T1000 (cell line): ENCODE results near the gene CRISP3.
"Not testable (repeated sequence)": the region's sequence is repeated elsewhere in the genome, so short reads cannot be mapped to it uniquely, and the experiment has no call there.

ENCODE experiments used
- DNase-seq: peaks from one replicate; lab custom pipeline; 2025; ENCODE audit warnings: mixed read lengths; lab: John Stamatoyannopoulos, UW

The CRISP3 gene, protein sequence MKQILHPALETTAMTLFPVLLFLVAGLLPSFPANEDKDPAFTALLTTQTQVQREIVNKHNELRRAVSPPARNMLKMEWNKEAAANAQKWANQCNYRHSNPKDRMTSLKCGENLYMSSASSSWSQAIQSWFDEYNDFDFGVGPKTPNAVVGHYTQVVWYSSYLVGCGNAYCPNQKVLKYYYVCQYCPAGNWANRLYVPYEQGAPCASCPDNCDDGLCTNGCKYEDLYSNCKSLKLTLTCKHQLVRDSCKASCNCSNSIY

DNA sequence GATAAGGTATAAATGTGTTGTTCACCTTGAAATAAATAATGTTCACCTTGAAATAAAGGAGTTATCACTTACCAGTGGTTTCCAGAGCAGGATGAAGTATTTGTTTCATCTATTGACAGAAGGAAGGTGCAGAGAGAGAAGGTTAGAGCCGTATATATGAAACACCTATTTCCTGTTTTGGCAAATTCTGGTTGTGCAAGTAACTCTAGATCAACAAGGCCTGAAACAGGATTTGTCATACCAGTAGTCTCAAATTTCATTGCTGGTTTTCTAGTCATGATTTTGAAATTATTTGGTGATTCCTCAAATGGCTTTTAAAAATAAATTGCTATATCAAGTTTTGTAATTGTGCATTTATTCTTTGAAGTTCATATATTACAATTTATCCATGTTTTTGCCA, at the start of gene CRISP3:
CRISP3 (minus strand) TSS at position 130 of the 400 bp plus-strand sequence; CDS start at position 109, 21 bp downstream.
- no peak for DNase-seq

DNA sequence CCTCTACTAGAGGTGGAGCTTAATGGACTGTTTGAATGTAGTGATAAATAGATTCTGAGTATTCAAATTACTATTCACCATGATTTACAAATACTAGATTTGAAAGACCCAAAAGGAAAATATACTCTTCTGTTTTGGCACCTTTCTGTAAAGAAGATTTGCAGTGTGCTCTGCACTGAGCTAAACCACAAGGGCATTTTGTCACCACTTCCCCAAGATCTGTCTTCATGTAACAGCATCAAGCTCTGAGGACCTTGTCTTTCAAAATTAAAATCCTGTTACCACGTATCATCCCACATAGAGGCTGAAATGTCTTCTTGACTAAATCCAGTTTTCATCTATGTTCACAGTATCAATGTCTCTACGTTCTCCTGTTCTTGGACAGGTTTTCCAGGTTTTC, 46.2 kb upstream of the CRISP3 start:
- DNase-seq = no peak

DNA sequence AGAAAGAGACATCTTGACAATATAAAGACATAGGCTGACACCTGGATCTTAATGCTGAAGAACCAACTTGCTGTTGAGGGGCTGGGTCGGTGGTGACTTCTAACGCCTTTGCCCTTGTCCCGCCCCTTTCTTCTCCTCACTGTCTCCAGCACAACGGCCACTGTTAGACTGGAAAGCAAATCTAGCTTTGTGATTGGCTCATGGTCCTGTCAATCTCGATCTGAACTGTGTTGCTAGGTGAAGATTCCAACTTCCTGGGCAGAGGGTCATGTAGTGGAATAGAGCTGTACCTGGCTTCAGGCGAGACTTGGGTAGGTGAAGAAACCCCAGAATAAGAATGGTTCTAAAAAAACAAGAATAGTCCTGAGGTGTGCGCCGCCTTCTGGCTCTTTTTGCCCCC, 43.0 kb upstream of the CRISP3 start, which contains the start of gene PGK2:
PGK2 (minus strand) TSS at position 110 of the 400 bp plus-strand sequence; CDS start at position 12, 98 bp downstream.
- DNase-seq = no peak

DNA sequence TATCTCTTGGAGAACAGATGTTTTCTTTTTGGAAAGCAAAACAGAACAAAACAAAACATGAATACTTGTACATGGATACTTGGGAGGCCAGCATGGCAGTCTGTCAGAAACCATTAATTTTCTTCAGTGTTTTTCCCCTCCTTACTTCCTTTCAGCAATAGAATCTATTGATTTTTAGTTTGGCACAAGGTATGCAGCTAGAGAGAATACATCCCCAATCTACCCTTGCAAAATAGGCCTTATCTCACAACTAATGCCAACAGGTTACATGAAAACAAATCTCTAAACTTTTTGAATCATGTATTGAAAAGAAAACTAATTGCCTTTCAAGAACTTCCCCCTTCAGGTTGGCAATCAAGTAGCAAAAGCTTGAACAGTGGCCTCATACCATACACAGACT, 40.1 kb upstream of the CRISP3 start:
- DNase-seq = no peak

DNA sequence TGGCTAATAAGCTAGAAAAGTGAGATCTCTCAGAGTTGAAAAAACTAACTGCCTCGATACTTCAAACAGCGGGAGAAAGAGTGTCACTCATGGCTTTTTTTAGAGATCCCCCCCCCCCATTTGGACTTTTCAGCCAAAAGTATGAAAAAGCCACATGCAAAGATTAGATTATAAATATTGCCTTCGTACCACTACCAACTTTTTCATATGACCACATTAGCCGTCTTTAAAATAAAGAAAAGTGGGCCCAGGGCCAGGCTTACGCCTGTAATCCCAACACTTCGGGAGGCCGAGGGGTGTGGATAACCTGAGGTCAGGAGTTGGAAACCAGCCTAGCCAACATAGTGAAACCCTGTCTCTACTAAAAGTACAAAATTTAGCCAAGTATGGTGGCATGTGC, 38.5 kb upstream of the CRISP3 start:
- DNase-seq = no peak

DNA sequence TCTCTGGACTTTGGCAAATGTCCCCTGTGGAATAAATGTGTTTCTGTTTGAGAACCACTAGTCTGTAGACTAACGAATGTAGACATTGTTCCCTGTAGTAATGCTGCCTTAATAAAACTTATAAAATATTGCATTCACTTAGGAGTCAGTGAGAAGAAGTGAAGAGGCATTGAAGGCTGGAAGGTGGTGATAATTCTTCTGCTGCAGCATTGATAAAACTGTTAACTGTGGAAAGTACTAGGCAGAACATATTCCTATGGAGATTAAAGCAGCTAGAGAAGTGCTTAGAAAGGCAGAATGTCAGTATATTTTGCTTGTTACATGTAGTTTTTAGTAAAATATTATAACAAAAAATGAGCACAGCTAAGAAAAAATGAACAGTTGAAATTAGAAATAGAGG, 38.1 kb upstream of the CRISP3 start:
- no peak for DNase-seq

DNA sequence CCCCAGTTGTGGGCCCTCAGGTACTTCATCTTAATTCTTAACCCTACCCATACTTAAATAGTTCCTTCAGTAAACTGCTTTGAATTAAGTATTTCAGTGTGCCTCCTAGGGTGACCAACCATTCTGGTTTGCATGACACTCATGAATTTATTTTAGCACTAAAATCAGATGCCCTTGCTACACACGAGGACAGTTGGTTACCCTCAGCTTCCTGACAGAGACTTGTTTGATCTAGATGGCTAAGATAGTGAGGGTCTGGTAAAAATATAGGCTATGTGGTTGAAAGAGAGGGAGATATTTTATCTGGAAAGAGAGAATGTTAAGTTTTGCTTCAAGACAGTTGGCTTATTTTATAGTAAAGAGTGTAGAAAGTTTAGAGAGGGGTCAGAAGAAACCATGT, 32.3 kb upstream of the CRISP3 start:
- DNase-seq = no peak

DNA sequence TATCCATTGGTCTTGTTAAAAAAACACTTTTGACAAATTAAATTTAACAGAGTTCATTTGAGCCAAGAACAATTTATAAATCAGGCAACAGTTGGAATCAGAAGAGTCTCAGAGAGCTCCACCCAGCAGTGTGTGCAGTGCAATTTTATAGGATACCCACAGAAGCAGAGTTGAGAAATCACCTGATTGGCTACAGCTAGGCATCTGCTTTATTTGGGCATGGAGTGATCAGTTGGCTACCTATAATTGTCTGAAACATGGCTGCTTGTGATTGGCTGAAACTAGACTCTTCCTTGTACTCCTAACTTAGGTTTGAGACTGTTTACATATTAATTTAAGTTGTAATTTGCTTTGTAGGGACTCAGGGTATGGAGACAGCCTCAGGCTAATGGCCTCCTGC, 30.9 kb upstream of the CRISP3 start:
- DNase-seq = no peak

DNA sequence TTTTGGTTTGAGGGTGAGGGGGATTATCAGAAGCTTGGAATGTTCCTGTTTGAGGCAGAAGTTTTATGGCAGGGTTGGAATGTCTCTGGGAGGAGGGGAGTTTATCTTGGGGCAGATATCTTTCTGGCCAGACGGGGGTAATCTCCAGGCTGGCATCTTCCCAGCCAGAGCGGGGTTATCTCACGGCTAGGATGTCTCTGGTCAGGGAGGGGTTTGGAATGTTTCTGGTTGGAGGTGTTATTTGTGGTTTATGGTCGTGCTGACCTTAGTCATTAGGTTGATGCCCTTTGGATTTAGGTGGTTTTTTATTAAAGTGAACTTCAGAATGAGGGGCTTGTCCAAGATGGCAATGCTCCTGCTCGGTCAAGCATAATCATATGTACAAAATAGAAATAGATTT, 28.1 kb upstream of the CRISP3 start:
- DNase-seq = no peak

DNA sequence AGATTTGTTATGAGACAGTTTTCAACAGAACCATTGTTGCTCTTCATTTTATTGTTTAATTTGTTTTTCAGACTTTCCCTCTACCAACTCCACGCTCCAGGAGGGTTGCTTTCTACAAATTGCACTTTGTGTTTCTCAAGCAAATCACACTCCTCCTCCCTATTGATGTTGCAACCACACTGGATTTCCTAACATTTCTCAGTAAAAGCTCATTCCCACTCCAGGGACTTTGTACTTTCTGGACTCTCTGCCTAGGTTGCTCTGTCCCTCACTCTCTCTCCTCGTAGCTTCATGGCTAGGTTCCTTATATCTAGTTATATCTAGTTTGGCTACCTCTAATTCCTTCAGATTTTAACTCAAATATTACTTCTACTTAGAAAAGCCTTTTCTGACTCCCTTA, 22.6 kb upstream of the CRISP3 start:
- DNase-seq = no peak

DNA sequence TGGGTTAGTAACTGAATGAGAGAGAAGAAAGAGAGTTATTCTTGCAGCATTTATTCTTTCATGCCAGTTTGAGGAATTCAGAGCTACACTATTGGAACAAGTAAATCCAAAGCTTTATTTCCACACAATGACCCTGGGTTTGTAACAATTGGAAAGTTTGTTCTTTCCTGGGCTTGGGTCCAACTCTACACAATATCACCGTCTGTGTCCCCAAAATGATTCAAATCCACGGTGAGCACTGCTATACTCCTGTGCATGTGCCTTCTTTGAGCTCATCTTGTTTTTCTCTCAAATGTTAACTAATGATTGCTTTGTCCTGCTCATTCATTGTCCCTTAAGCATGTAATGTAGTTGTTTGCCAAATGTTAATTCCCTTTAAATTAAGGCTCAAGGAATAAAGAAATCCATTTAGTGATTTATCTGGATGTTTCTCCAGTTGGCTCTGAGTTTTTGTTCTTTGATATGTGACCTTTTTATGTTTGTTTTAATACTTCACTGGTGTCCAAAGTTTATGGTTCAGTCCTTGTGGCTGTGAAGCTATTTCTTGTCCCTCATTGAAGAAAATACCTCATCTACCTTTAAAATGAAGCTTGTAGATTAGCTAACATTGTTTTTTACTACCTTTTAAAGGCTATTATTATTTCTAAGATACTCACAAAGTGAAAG, 20.5 kb upstream of the CRISP3 start:
- no peak for DNase-seq

DNA sequence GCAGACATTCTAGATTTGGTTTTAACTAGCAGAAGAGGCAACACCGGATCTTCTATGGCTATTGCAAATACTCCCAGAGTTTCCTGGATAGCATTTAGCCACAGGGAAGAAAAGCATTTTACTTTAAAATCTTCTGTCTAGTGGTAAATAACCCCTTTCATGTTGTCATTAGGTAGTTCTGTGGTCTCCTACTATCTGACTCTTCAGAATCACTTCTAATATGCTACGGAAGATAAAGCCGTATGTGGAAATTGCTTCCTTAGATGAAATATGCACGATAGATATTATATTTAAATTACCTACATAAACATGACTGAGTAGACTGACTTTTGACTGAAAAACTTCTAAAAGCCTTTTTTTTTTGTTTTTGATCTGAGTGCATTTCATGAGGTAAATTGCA, 759 bp downstream of the CRISP3 start:
- DNase-seq = no peak

DNA sequence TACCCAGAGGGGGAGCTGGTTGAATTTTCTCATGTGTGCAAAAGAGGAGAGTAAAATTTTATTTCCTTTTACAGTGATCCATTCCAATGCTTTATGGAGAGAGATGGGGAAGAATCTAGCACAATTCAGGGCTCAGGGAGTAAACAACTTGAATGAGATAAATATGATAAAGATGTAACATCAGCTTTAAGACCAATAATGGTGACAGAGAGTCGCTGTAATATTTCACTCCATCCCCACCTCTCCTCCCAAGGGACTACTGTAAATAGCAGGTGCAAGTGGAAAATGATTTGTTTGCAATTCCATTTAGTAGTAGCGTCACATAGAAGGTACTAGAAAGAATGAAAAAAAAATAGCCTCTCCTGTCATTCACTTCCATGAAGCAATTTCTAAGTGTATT, 4.8 kb downstream of the CRISP3 start:
- no peak for DNase-seq

DNA sequence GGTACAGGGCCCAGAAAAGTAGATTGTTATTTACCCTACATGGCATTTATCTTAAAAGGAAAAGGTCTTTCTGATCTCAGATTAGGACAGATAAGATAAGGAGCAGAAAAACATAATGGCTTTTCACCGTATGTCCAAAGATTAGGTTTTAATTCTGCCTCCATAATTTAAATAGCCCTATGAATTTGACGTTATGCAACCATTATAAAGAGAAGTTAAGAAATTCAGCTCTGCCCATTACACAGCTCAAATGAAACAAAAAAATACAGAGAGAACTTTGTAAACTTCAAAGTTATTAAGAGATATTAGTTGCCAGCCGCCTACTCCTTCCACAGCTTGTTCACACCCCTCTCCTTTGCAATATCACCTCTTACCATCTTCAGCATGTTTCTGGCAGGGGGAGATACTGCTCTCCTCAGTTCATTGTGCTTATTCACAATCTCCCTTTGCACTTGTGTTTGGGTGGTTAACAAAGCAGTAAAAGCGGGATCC, 8.1 kb downstream of the CRISP3 start:
- no peak for DNase-seq

DNA sequence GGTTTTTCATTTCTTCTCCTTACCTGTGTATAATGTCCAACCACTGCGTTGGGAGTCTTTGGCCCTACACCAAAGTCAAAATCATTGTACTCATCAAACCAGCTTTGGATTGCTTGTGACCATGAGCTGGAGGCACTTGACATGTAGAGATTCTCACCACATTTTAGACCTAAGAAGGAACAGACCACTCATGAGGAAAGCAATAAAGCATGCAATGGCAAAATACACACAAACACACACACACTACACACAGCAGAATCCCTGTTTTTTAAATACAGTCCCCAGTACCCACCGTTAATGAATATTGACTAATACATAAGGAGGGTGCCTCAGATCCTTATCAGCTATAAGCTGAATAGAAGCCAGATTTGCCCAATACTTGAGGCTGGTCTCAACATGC, 10.5 kb downstream of the CRISP3 start:
- no peak for DNase-seq

DNA sequence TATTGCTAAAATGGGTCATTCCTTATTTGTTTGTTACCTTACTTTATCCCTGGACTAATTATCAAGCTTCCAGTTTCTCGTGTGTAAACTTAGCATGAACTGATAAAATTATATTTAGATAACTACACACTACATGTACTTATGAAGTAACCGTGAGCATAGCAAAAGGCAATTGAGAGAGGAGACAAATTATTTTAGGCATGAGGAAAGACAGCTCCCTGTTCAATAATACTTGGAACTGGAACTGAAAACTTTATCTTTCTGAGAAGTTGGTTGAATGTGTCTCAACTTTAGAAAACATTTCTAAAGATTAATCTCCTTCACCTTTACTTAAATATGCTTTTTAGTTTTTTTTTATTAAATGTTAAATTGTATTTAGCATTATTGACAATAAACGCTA, 11.4 kb downstream of the CRISP3 start:
- DNase-seq = no peak

DNA sequence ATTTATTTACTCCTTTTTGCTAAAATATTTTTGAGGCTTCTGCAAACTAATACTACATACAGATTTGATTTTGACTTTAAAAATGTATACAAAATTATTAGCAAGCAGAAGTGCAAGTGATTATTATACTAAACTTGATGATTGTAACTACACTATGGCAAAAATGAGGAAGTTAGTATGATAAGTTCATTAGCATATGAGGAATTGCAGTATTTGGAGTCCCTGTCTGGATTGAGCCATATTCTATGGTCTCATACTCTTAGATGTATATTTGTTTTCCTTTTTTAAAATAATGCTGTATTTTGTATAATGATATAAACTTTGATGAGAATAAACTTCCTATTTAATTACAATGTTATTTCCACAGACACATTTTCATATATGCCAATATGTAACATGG, 13.9 kb downstream of the CRISP3 start:
- no peak for DNase-seq

DNA sequence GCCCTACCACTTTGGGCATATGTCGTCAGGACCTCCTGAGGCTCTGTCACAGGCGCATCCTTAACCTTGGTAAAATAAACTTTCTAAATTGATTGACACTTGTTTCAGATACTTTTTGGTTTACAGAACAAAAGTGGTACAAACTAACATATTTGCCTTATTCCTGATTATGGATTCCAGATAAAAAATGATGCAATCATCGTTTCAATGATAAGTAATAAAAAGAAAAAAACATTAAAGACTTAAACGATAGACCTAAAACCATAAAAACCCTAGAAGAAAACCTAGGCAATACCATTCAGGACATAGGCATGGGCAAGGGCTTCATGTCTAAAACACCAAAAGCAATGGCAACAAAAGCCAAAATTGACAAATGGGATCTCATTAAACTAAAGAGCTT, 20.3 kb downstream of the CRISP3 start:
- DNase-seq = not testable (repeated sequence)

DNA sequence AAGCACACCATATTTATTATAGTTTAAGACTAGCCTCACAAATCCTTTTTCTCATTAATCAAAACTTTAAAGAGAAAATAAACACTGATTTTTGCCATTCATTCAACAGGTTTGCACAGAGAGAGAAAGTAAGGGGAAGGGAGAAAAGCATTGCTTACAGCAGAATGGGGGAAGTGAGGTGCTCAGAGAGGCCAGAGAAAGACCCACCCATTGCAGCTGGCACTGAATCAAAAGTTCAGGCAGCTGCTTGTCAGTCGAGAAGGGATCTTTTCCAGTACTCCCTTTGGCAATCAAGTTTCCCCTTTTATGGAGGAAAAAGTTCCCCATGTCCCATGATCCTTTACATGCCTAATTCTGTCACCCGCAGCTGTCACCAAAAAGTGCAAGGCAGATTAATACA, 22.9 kb downstream of the CRISP3 start:
- DNase-seq = no peak

DNA sequence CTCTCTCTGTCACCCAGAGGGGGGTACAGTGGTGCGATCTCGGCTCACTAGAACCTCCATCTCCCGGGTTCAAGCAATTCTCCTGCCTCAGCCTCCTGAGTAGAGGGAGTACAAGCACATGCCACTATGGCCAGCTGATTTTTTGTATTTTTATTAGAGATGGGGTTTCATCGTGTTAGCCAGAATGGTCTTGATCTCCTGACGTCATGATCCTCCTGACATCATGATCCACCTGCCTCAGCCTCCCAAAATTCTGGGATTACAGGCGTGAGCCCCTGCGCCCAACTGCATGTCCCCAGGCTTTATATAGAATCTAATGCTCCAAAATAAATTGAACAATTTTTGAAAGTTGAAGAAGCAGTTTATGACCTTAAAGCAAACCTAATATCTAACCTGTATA, 23.8 kb downstream of the CRISP3 start:
- no peak for DNase-seq

DNA sequence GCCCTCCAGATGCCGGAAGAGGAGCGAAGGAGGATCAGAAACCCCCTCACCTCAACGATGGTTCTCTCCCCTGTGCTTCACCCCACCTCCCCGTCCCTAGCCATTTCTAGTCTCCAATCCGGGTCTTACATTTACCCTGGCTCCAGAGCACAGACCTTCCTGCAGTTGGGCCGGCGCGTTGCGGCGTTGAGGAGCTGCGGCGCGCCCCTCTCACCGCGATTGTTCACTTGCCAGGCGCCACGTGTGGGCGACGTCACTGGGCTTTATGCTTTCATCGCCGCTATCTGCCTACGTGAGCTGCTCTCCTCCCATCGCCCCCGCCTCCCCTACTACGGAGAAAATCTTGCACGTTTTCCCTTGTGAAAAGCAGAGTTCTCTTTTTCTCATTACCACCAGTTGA, 30.8 kb downstream of the CRISP3 start, which contains the start of gene CRISP2:
CRISP2 (minus strand) TSS at position 198 of the 400 bp plus-strand sequence. CDS start 4,347 bp downstream, outside the sequence.
- DNase-seq = no peak

DNA sequence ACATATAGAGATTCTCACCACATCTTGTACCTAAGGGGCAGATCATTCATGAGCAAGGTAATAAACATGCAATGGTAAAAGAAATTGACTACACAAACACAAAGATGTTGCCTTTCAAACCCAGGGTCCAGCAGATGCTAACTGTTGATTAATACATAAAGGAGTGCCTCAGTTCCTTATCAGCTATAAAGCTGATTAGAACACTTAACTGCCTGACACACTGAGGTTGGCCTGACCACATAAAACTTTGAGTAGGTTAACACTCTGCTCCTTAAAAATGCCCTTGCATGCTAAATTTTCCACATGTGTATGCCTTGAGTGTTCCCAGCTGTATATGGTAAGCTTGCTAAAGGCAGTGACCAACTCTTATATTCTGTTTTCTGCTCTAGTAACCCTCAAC, 45.7 kb downstream of the CRISP3 start:
- no peak for DNase-seq

DNA sequence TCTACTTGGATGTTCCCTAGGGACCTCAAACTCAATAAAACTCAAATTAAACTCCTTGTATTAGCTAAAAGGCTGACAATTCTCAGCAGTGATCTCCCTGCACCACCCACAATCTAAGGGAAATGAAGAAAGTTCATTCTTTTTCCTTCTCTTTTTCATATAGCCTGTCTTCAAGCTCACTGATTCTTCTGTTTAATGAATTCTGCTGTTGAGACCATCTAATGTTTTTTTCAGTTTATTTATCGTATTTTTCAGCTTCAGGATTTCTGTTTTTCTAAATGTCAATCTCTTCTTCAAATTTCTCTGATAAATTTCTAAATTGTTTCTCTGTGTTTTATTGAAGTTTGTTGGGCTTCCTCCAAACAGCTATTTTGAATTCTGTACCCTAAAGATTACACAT, 50.7 kb downstream of the CRISP3 start:
- DNase-seq = no peak

DNA sequence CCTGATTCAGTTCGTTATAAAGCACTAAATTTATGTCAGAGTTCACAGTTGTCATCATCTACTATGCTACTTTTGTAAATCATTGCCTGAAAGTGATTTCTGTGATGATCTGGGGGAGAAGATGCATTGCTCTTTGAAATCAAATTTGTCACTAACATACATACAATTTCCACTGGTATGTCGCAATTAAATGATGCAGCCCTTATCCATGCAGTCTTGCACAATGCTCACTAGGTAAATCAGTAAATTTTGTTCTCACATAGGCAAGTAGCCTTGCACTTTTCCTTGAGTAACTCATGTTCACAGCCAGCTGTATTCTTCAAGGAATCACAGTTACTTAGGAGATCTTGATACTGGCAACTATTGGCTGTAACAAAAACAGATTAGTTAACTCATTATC, 51.7 kb downstream of the CRISP3 start:
- DNase-seq = no peak
